ENCODE measurements around the gene FOXRED1. TPM values are rescaled to one million over a fixed set of nuclear protein-coding genes. Genes with fewer than 3 reads are reported as not detected.
"Not testable (repeated sequence)": the region's sequence is repeated elsewhere in the genome, so short reads cannot be mapped to it uniquely, and the experiment has no call there.

The FOXRED1 gene
- total and polyA plus RNA-seq, 7 donors, result 12.3 to 27.7 (median 18.3) TPM

GRCh38 chr11:126305699-126306098, 36.7 kb downstream of the FOXRED1 start:
- no peak for DNase-seq
- 81% methylated on average over 4 of the region's 4 CpGs for WGBS, 3 donors
- intact Hi-C loops (cut with DNase I), result no loop called here
- no peaks in the 10 kb centered on the region for H3K27me3 ChIP-seq (ENCODE audit: insufficient read depth in 3 of 3, low read length in 2 of 3)
- no peak overlapping the region for H3K4me3 ChIP-seq
- peaks cover 35% of the 10 kb centered on the region for H3K4me1 ChIP-seq
- peak overlapping the region; percentile 86 for H3K27ac ChIP-seq
- peaks cover 0 to 24% of the 10 kb centered on the region in 2 donors for H3K36me3 ChIP-seq (ENCODE audit: insufficient read depth in 1 of 2, low read depth in 1 of 2)
- TF ChIP-seq CTCF (IDR thresholded peaks at IDR 0.05), result no peak
- H3K9me3 ChIP-seq, result no peaks in the 10 kb centered on the region
- ATAC-seq, result no peak

GRCh38 chr11:126307706-126308105, 38.8 kb downstream of the FOXRED1 start:
- 34 to 49% (median 42%) methylated on average over 5 of the region's 5 CpGs for WGBS, 3 donors
- Histone ChIP-seq H3K9me3 (no peaks in the 10 kb centered on the region), H3K36me3 (ENCODE audit: insufficient read depth in 1 of 2, low read depth in 1 of 2) (peaks cover 0 to 27% of the 10 kb centered on the region in 2 donors), H3K4me3 (peak overlapping the region; percentile 25), H3K4me1 (peaks cover 38% of the 10 kb centered on the region), H3K27ac (peak overlapping the region; percentile 83), H3K27me3 (ENCODE audit: insufficient read depth in 3 of 3, low read length in 2 of 3) (no peaks in the 10 kb centered on the region)
- intact Hi-C loops (cut with DNase I), result loop anchor here in 1 of 2 donors (2.0 kb wide), 1 partner anchor 173 kb away; no protein-coding TSS in a partner anchor
- DNase-seq (no peak), ATAC-seq (no peak)
- no peak for TF ChIP-seq CTCF (IDR thresholded peaks at IDR 0.05)

GRCh38 chr11:126308271-126308671, 39.3 kb downstream of the FOXRED1 start:
- Histone ChIP-seq H3K4me1 (peaks cover 38% of the 10 kb centered on the region), H3K27me3 (ENCODE audit: insufficient read depth in 3 of 3, low read length in 2 of 3) (no peaks in the 10 kb centered on the region), H3K4me3 (peak overlapping the region; percentile 42), H3K9me3 (no peaks in the 10 kb centered on the region), H3K27ac (peak overlapping the region; percentile 83), H3K36me3 (ENCODE audit: insufficient read depth in 1 of 2, low read depth in 1 of 2) (peaks cover 0 to 31% of the 10 kb centered on the region in 2 donors)
- 22 to 46% (median 25%) methylated on average over 4 of the region's 4 CpGs for WGBS, 3 donors
- TF ChIP-seq CTCF (IDR thresholded peaks at IDR 0.05), result no peak
- intact Hi-C loops (cut with DNase I), result loop anchor here in 1 of 2 donors (2.0 kb wide), 1 partner anchor 173 kb away; no protein-coding TSS in a partner anchor
- DNase-seq, result no peak
- ATAC-seq, result peak; percentile 45 to 65 (median 58)

- H3K4me3 ChIP-seq, result peak overlapping the region; percentile 42
- H3K4me1 ChIP-seq, result peaks cover 38% of the 10 kb centered on the region
- ATAC-seq, result peak in 2 of 4 donors; percentile 9 to 18
- 47 to 71% (median 70%) methylated on average over 4 of the region's 4 CpGs for WGBS, 3 donors
- not testable (repeated sequence) for H3K27me3 ChIP-seq (ENCODE audit: insufficient read depth in 3 of 3, low read length in 2 of 3); DNase-seq; H3K9me3 ChIP-seq
- peak overlapping the region; percentile 83 for H3K27ac ChIP-seq
- H3K36me3 ChIP-seq (ENCODE audit: insufficient read depth in 1 of 2, low read depth in 1 of 2), result peaks cover 0 to 36% of the 10 kb centered on the region in 2 donors
- intact Hi-C loops (cut with DNase I), result loop anchor here in 1 of 2 donors (2.0 kb wide), 1 partner anchor 172 kb away; no protein-coding TSS in a partner anchor
Observed at GRCh38 chr11:126308771-126309170, 39.8 kb downstream of the FOXRED1 start.

GRCh38 chr11:126310200-126310991, 41.4 kb downstream of the FOXRED1 start:
- peak; percentile 91 for TF ChIP-seq CTCF (IDR thresholded peaks at IDR 0.05)
- H3K4me3 ChIP-seq, result no peak overlapping the region
- peak; percentile 77 to 85 for DNase-seq
- 57 to 70% (median 66%) methylated on average over 12 of the region's 12 CpGs for WGBS, 3 donors
- no peaks in the 10 kb centered on the region for H3K27me3 ChIP-seq (ENCODE audit: insufficient read depth in 3 of 3, low read length in 2 of 3)
- H3K4me1 ChIP-seq, result peaks cover 28% of the 10 kb centered on the region
- no peaks in the 10 kb centered on the region for H3K9me3 ChIP-seq
- peaks cover 2 to 43% of the 10 kb centered on the region in 2 donors for H3K36me3 ChIP-seq (ENCODE audit: insufficient read depth in 1 of 2, low read depth in 1 of 2)
- H3K27ac ChIP-seq, result peak overlapping the region; percentile 83
- intact Hi-C loops (cut with DNase I), result loop anchor here (2.0 to 10.0 kb wide), 3 partner anchors 54 to 170 kb away; no protein-coding TSS in a partner anchor
- ATAC-seq, result peak; percentile 84 to 90 (median 85)
